GM12878 (cell line): Measurements from ENCODE around the gene ECPAS. TPM values are rescaled to one million over a fixed set of nuclear protein-coding genes. Genes with fewer than 3 reads are reported as not detected.

Source experiments
- ATF7 ChIP-seq: fragments of 450-650 bp; IDR thresholded peaks from 2 replicates; pipeline ENCODE4 v1.6.1; 2016; ENCODE audit warnings: low read depth, mild to moderate bottlenecking
- CHD2 ChIP-seq: IDR thresholded peaks from 2 replicates; pipeline ENCODE4 v1.6.1; 2011; ENCODE audit warnings: low read depth, low read length, improper control_type of control experiment, borderline replicate concordance
- DPF2 ChIP-seq: fragments of 450-650 bp; IDR thresholded peaks from 2 replicates; pipeline ENCODE4 v1.6.1; 2017; ENCODE audit warnings: mild to moderate bottlenecking
- EED ChIP-seq: sonication (generic); IDR thresholded peaks from 2 replicates; pipeline ENCODE4 v1.6.1; 2016; ENCODE audit warnings: antibody characterized with exemption, low read depth
- KDM1A ChIP-seq: fragments of 200-600 bp; sonication (generic); IDR thresholded peaks from 2 replicates; pipeline ENCODE4 v1.6.1; 2016; ENCODE audit warnings: borderline replicate concordance
- MEF2B ChIP-seq: fragments of 450-650 bp; IDR thresholded peaks from 2 replicates; pipeline ENCODE4 v1.6.1; 2018; ENCODE audit warnings: mild to moderate bottlenecking, moderate library complexity; ENCODE audit not compliant: partially characterized antibody, poor library complexity, severe bottlenecking
- NFIC ChIP-seq: IDR thresholded peaks from 2 replicates; pipeline ENCODE4 v1.6.1; 2012; ENCODE audit warnings: low read depth, mild to moderate bottlenecking, inconsistent platforms, low read length, moderate library complexity
- NFYA ChIP-seq: IDR thresholded peaks from 2 replicates; pipeline ENCODE4 v1.6.1; 2011; ENCODE audit warnings: low read depth, mild to moderate bottlenecking, low read length, improper control_type of control experiment, borderline replicate concordance
- NKRF ChIP-seq: fragments of 450-650 bp; conservative IDR thresholded peaks from 2 replicates; pipeline ENCODE4 v1.6.1; 2017; ENCODE audit warnings: mild to moderate bottlenecking, moderate library complexity
- NR2C1 ChIP-seq: fragments of 450-650 bp; IDR thresholded peaks from 2 replicates; pipeline ENCODE4 v1.6.1; 2017; ENCODE audit warnings: antibody characterized with exemption, mild to moderate bottlenecking, moderate library complexity
- PML ChIP-seq: IDR thresholded peaks from 2 replicates; pipeline ENCODE4 v1.6.1; 2012; ENCODE audit warnings: low read length, inconsistent platforms
- POLR2AphosphoS5 ChIP-seq: IDR thresholded peaks from 2 replicates; pipeline ENCODE4 v1.6.1; 2011; ENCODE audit warnings: mild to moderate bottlenecking, low read length, inconsistent platforms
- SPI1 ChIP-seq: IDR thresholded peaks from 2 replicates; pipeline ENCODE4 v1.6.1; 2011; ENCODE audit warnings: low read depth, mild to moderate bottlenecking, low read length, moderate library complexity, borderline replicate concordance; ENCODE audit not compliant: insufficient read depth
- WRNIP1 ChIP-seq: IDR thresholded peaks from 2 replicates; pipeline ENCODE4 v1.6.1; 2011; ENCODE audit warnings: low read depth, low read length, improper control_type of control experiment, borderline replicate concordance
- YBX1 ChIP-seq: fragments of 450-650 bp; IDR thresholded peaks from 2 replicates; pipeline ENCODE4 v1.6.1; 2016; ENCODE audit warnings: antibody characterized with exemption
- ZNF217 ChIP-seq: fragments of 450-650 bp; IDR thresholded peaks from 2 replicates; pipeline ENCODE4 v1.6.1; 2017; ENCODE audit warnings: antibody characterized with exemption, mild to moderate bottlenecking
- polyA plus RNA-seq, 11 experiments: library from polyadenylated mRNA; depleted of rRNA in 4 of 11; unstranded in 6 of 11; stranded (reverse) in 5 of 11; fragments of >200 nt; fragmentation: Nextera tagmentation in 4 of 11; fragmentation: Illumina TruSeq in 1 of 11; extraction: Ambion mirVana in 4 of 11; extraction: Trizol in 1 of 11; gene quantifications; 1 replicate in 1 of 11; 2 replicates in 10 of 11; pipeline versions ENCODE4 v1.2.1 to v1.2.3, GENCODE V29; 2011 to 2016; ENCODE audit warnings: inconsistent platforms in 2 of 11, missing spikeins in 2 of 11, low read depth in 1 of 11
- total RNA-seq, 4 experiments: library from RNA; depleted of rRNA in 3 of 4; stranded (reverse); fragments of >200 nt in 3 of 4; fragmentation: Illumina TruSeq in 1 of 4; extraction: Trizol in 1 of 4; gene quantifications; 2 replicates each; pipeline versions ENCODE4 v1.2.1 to v1.2.3, GENCODE V29; 2013 to 2021
- TF ChIP-seq, protein P1 (sequence below): fragments of 450-650 bp; IDR thresholded peaks from 2 replicates; pipeline ENCODE4 v1.6.1; 2016; ENCODE audit warnings: mild to moderate bottlenecking
- TF ChIP-seq, protein P2 (sequence below): fragments of 450-650 bp; IDR thresholded peaks from 2 replicates; pipeline ENCODE4 v1.6.1; 2017; ENCODE audit warnings: mild to moderate bottlenecking, moderate library complexity
- TF ChIP-seq, protein P3 (sequence below): IDR thresholded peaks from 2 replicates; pipeline ENCODE4 v1.6.1; 2011; ENCODE audit warnings: borderline replicate concordance, low read depth, mild to moderate bottlenecking, moderate library complexity, low read length; ENCODE audit not compliant: insufficient read depth, poor library complexity, severe bottlenecking
- TF ChIP-seq, protein P4 (sequence below): IDR thresholded peaks from 2 replicates; pipeline ENCODE4 v1.6.1; 2012; ENCODE audit warnings: low read length, inconsistent platforms

ECPAS gene
- total and polyA plus RNA-seq, 10 of the 15 experiments (the other 5 are each of a cell fraction or from before 2014, with no cell fraction given) = 11.2 to 69.8 (median 50.1) TPM

- TF ChIP-seq EED = peak; percentile 51; the same call in 1 of the 2 replicates
- no peak for TF ChIP-seq NFIC
- no peak for TF ChIP-seq MEF2B
- TF ChIP-seq NR2C1 = no peak; the same call in 1 of the 2 replicates
- TF ChIP-seq WRNIP1 = no peak
- no peak for TF ChIP-seq NFYA
- peak; percentile 81; the same call in 1 of the 2 replicates for TF ChIP-seq PML
- TF ChIP-seq SPI1 = 0 out of 2 replicates have a peak, but pooled peaks have one; percentile 20
- no peak for TF ChIP-seq ATF7
- TF ChIP-seq CHD2 = 0 out of 2 replicates have a peak, but pooled peaks have one; percentile 23
- TF ChIP-seq KDM1A = no peak
- TF ChIP-seq ZNF217 = no peak; the same call in 1 of the 2 replicates
- peak; percentile 75 for TF ChIP-seq DPF2
- TF ChIP-seq, protein P1, sequence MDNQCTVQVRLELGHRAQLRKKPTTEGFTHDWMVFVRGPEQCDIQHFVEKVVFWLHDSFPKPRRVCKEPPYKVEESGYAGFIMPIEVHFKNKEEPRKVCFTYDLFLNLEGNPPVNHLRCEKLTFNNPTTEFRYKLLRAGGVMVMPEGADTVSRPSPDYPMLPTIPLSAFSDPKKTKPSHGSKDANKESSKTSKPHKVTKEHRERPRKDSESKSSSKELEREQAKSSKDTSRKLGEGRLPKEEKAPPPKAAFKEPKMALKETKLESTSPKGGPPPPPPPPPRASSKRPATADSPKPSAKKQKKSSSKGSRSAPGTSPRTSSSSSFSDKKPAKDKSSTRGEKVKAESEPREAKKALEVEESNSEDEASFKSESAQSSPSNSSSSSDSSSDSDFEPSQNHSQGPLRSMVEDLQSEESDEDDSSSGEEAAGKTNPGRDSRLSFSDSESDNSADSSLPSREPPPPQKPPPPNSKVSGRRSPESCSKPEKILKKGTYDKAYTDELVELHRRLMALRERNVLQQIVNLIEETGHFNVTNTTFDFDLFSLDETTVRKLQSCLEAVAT = no peak
- peak; percentile 57 for TF ChIP-seq POLR2AphosphoS5
- TF ChIP-seq YBX1 = no peak
- TF ChIP-seq, protein P2, sequence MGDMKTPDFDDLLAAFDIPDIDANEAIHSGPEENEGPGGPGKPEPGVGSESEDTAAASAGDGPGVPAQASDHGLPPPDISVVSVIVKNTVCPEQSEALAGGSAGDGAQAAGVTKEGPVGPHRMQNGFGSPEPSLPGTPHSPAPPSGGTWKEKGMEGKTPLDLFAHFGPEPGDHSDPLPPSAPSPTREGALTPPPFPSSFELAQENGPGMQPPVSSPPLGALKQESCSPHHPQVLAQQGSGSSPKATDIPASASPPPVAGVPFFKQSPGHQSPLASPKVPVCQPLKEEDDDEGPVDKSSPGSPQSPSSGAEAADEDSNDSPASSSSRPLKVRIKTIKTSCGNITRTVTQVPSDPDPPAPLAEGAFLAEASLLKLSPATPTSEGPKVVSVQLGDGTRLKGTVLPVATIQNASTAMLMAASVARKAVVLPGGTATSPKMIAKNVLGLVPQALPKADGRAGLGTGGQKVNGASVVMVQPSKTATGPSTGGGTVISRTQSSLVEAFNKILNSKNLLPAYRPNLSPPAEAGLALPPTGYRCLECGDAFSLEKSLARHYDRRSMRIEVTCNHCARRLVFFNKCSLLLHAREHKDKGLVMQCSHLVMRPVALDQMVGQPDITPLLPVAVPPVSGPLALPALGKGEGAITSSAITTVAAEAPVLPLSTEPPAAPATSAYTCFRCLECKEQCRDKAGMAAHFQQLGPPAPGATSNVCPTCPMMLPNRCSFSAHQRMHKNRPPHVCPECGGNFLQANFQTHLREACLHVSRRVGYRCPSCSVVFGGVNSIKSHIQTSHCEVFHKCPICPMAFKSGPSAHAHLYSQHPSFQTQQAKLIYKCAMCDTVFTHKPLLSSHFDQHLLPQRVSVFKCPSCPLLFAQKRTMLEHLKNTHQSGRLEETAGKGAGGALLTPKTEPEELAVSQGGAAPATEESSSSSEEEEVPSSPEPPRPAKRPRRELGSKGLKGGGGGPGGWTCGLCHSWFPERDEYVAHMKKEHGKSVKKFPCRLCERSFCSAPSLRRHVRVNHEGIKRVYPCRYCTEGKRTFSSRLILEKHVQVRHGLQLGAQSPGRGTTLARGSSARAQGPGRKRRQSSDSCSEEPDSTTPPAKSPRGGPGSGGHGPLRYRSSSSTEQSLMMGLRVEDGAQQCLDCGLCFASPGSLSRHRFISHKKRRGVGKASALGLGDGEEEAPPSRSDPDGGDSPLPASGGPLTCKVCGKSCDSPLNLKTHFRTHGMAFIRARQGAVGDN = peak; percentile 53; the same call in 1 of the 2 replicates
- TF ChIP-seq NKRF = peak; percentile 68
- TF ChIP-seq, protein P3, sequence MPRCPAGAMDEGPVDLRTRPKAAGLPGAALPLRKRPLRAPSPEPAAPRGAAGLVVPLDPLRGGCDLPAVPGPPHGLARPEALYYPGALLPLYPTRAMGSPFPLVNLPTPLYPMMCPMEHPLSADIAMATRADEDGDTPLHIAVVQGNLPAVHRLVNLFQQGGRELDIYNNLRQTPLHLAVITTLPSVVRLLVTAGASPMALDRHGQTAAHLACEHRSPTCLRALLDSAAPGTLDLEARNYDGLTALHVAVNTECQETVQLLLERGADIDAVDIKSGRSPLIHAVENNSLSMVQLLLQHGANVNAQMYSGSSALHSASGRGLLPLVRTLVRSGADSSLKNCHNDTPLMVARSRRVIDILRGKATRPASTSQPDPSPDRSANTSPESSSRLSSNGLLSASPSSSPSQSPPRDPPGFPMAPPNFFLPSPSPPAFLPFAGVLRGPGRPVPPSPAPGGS = peak; percentile 44
- TF ChIP-seq, protein P4, sequence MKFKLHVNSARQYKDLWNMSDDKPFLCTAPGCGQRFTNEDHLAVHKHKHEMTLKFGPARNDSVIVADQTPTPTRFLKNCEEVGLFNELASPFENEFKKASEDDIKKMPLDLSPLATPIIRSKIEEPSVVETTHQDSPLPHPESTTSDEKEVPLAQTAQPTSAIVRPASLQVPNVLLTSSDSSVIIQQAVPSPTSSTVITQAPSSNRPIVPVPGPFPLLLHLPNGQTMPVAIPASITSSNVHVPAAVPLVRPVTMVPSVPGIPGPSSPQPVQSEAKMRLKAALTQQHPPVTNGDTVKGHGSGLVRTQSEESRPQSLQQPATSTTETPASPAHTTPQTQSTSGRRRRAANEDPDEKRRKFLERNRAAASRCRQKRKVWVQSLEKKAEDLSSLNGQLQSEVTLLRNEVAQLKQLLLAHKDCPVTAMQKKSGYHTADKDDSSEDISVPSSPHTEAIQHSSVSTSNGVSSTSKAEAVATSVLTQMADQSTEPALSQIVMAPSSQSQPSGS = no peak
These were observed at the start of gene ECPAS (continued) for GRCh38 chr9:111483858-111484571.
